ENCODE data around the gene UQCRQ. TPM values are rescaled to one million over a fixed set of nuclear protein-coding genes. Genes with fewer than 3 reads are reported as not detected.
A peak's percentile ranks its signal among the peaks of the same experiment; 100 is the strongest.

The UQCRQ gene
- total and polyA plus RNA-seq, 2 donors (not counting 3 experiments of a cell fraction or from before 2014, with no cell fraction given), result 246 to 390 TPM

GRCh38 chr5:132896685-132897084, 30.2 kb downstream of the UQCRQ start:
- peaks cover 10% of the 10 kb centered on the region for H3K79me2 ChIP-seq (ENCODE audit: control insufficient read depth, insufficient read depth, low read length)

More at GRCh38 chr5:132896685-132897084, 30.2 kb downstream of the UQCRQ start:
- TF ChIP-seq MAX (IDR thresholded peaks at IDR 0.05; ENCODE audit: insufficient read depth, insufficient read length) (no peak), POLR2AphosphoS5 (IDR thresholded peaks at IDR 0.05; ENCODE audit: insufficient read depth, low read depth, low read length) (no peak), MYC (IDR thresholded peaks at IDR 0.05; ENCODE audit: low read depth, low read length) (no peak), JUN (IDR thresholded peaks at IDR 0.05; ENCODE audit: borderline replicate concordance, insufficient read depth, insufficient read length, low read depth) (no peak), FOS (IDR thresholded peaks at IDR 0.05; ENCODE audit: borderline replicate concordance, insufficient read depth, low read length) (no peak), POLR2A (IDR thresholded peaks at IDR 0.05; ENCODE audit: low read depth, low read length) (no peak), GATA2 (IDR thresholded peaks at IDR 0.05; ENCODE audit: insufficient read depth, insufficient read length, low read depth, low read length) (no peak), EZH2 (IDR thresholded peaks at IDR 0.05; ENCODE audit: borderline replicate concordance, low read depth, low read length, severe bottlenecking) (no peak), CTCF (IDR thresholded peaks at IDR 0.05; ENCODE audit: extremely low read depth in 1 of 2, insufficient read depth in 1 of 2, low read depth in 1 of 2, low read length in 2 of 2) (no peak)
- Histone ChIP-seq H3K9me1 (replicated peaks; ENCODE audit: control insufficient read depth, extremely low read depth, insufficient read depth, low read length) (no peaks in the 10 kb centered on the region), H3K9ac (replicated peaks; ENCODE audit: extremely low read depth, insufficient read depth, low read length) (no peak overlapping the region), H3K4me3 (replicated peaks in 1 of 3; ENCODE audit: insufficient read depth in 1 of 3, low read depth in 1 of 3, low read length in 3 of 3) (no peak overlapping the region), H3K27ac (ENCODE audit: insufficient read depth, low read depth, low read length) (no peak overlapping the region), H4K20me1 (replicated peaks; ENCODE audit: control insufficient read depth, extremely low read depth, insufficient read depth, low read length) (peaks cover 2% of the 10 kb centered on the region), H3K4me2 (ENCODE audit: insufficient read depth, low read length) (no peak overlapping the region), H3K9me3 (replicated peaks; ENCODE audit: control insufficient read depth, insufficient read depth, low read length) (no peaks in the 10 kb centered on the region), H3K36me3 (ENCODE audit: control insufficient read depth in 2 of 2, extremely low read depth in 1 of 2, insufficient read depth in 2 of 2, low read length in 2 of 2) (peaks cover 25 to 36% of the 10 kb centered on the region in 2 experiments), H2AFZ (ENCODE audit: low read depth, low read length) (no peak overlapping the region), H3K27me3 (ENCODE audit: control insufficient read depth in 2 of 2, insufficient read depth in 2 of 2, low read length in 2 of 2) (no peaks in the 10 kb centered on the region), H3K4me1 (ENCODE audit: control insufficient read depth, extremely low read depth, insufficient read depth, low read length) (no peaks in the 10 kb centered on the region)
- no peak for FAIRE-seq
- TSS peak; percentile 29 for BruUV-seq (replicated peaks)
- dilution Hi-C loops (cut with MboI; ENCODE audit: extremely low pct_ligation_motif_present, low sequenced_read_pairs) (no loop called here), intact Hi-C loops (cut with micrococcal nuclease) (no loop called here)
- CTCF ChIA-PET, result no interaction called here
- POLR2A ChIA-PET, result interaction anchor here (0.6 kb wide), 1 partner anchor 175 kb away, joined by 6 read pairs; no protein-coding TSS in a partner anchor
- no peak for DNase-seq (ENCODE audit: low read depth, low spot score)
